Left renal pelvis (tissue), 4 donors: ENCODE measurements around the gene ZNF333. TPM values are rescaled to one million over a fixed set of nuclear protein-coding genes. Genes with fewer than 3 reads are reported as not detected.
"Not testable (repeated sequence)": the region's sequence is repeated elsewhere in the genome, so short reads cannot be mapped to it uniquely, and the experiment has no call there.

Source experiments
- DNase-seq, 4 donors: peaks; one replicate each; pipeline ENCODE4 v3.0.0-alpha.2; 2013; ENCODE audit warnings: low read depth in 4 of 4, low spot score in 3 of 4
- polyA plus RNA-seq, 4 donors: library from polyadenylated mRNA; unstranded; fragments of 120-200 nt; gene quantifications; one replicate each; pipeline ENCODE4 v1.2.1, GENCODE V29; 2013; ENCODE audit not compliant: insufficient read length in 4 of 4

ZNF333 gene
- polyA plus RNA-seq, 4 donors: 14.5 to 27.2 (median 21.8) TPM

DNA sequence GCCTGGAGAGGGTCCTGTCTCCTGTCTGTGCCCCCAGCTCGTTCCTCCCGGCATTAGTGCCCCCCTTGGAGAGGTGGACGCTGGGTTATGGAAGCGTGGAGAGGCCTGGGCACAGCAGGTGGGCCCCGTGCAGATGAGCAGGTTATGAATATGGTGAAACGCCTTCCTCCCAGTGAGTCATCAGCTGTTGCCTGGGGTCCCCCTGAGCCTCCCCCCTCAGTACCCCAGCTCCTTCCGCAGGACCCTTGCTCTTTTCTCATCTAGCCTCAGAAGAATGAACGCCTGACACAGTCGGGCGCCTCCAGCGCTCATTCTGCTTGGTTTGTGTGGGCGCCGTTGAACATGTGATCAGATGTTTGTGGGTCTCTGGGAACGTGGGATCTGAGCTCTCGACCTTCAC lies 76.0 kb downstream of the ZNF333 start:
- not testable (repeated sequence) for DNase-seq

- DNase-seq: no peak
These were observed 77.7 kb downstream of the ZNF333 start for GRCh38 chr19:14767466-14767971.

DNA sequence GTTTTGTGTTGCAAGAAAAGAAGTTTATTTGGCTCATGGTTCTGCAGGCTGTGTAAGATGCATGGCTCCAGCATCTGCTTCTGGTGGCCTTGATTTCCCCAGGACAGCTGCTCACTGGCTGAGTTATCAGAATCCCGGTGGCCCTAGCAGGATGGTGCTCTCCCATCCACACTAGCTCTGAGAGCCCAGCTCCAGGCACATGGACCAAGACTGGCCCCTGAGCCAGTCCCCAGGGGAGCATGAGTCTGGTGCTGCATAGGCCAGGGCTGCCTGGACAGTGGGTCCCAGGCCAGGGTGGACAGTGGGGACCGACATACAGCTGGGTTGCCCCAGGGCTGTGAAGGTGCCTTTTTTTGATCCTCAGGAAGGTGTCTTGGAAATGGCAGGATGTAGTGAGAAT lies 78.2 kb downstream of the ZNF333 start:
- no peak for DNase-seq

DNA sequence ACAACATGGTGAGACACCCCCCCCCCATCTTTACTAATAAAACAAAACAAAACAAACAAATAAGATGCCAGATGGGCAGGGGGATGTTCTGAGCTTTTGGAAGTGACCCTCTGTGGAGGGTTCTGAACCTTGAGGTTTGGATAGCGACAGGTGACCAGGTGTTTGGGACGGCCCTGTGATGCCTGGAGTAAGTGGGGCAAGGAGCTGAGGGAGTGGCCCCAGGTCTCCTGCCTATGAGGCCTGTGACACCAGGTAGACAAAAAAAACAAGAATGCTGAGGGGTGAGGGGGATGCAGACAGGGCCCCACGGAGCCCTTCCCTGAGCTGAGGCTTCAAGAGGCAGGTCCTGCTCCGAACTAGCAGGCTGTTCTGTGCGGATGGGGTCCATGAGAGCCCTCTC lies 79.4 kb downstream of the ZNF333 start:
- DNase-seq: no peak

DNA sequence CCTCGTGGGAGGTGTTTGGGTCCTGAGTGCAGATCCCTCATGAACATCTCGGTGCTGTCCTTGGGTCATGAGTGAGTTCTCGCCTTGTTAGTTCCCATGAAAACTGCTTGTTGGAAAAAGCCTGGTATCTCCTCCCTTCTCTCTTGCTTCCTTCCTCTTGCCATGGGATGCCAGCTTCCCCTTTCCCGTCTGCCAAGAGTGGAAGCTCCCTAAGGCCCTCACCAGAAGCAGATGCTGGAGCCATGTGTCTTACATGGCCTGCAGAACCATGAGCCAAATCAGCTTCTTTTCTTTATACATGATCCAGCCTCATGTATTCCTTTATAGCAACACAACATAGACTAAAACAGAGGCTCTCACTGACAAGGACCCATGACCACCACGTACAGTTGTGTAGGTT lies 80.3 kb downstream of the ZNF333 start:
- no peak for DNase-seq

- DNase-seq: no peak
These were observed 81.3 kb downstream of the ZNF333 start for GRCh38 chr19:14770944-14771839.

- DNase-seq: no peak
These were observed 82.6 kb downstream of the ZNF333 start for GRCh38 chr19:14772467-14772866.

DNA sequence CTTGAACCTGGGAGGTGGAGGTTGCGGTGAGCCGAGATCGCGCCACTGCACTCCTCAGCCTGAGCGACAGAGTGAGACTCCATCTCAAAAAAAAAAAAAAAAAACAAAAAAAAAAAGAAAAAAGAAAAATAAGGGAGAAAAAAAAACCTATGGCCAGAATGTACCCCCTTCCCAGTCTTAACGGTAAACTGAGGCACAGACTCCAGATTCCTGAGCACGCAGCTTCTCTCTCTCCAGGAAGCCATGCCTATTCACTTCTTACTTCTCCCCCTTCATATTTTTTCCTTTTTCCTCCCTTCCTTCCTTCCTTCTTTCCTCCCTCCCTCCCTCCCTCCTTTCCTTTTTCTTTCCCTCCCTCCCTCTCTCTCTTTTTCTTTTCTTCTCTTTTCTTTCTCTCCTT lies 83.1 kb downstream of the ZNF333 start:
- DNase-seq: no peak

GRCh38 chr19:14773722-14774121 lies 83.9 kb downstream of the ZNF333 start:
- DNase-seq: not testable (repeated sequence)

GRCh38 chr19:14774373-14774772 lies 84.5 kb downstream of the ZNF333 start:
- no peak for DNase-seq

GRCh38 chr19:14775326-14775725 lies 85.5 kb downstream of the ZNF333 start:
- DNase-seq: not testable (repeated sequence)

GRCh38 chr19:14775869-14776586 lies 86.2 kb downstream of the ZNF333 start:
- no peak for DNase-seq

GRCh38 chr19:14777645-14778044 lies 87.8 kb downstream of the ZNF333 start:
- DNase-seq: not testable (repeated sequence)

DNA sequence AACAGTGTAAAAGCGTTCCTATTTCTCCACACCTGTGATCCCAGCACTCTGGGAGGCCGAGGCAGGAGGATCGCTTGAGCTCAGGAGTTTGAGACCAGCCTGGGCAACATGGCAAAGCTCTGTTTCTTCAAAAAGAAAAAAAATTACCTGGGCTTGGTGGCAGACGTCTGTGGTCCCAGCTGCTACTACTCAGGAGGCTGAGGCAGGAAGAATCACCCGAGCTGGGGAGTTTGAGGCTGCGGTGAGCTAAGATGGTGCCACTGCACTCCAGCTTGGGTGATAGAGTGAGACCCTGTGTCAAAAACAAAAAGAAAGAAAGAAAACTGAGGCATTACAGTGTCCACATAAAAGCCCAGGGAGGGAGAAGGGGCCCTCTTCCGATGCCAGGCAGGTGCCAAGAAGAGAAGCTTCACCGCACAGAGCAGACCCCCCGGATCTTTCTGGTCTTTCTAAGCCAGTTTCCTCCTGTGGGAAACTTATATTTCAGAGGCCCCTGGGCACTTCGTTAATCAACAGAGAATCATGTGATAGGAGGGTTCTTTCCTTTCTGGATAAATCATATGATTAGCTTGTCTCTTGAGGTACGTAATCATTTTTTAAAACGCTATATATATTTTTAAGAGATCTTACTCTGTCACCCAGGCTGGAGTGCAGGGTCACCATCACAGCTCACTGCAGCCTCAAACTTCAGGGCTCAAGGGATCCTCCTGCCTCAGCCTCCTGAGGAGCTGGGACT lies 88.4 kb downstream of the ZNF333 start, which contains the start of gene ADGRE2:
ADGRE2 (minus strand) TSS at position 451 of the 736 bp plus-strand sequence. CDS start 1,804 bp downstream, outside the sequence.
- DNase-seq: not testable (repeated sequence)

- no peak for DNase-seq
These were observed 89.3 kb downstream of the ZNF333 start for GRCh38 chr19:14779151-14779550.

- DNase-seq: not testable (repeated sequence)
These were observed 90.9 kb downstream of the ZNF333 start for GRCh38 chr19:14780622-14781225.

DNA sequence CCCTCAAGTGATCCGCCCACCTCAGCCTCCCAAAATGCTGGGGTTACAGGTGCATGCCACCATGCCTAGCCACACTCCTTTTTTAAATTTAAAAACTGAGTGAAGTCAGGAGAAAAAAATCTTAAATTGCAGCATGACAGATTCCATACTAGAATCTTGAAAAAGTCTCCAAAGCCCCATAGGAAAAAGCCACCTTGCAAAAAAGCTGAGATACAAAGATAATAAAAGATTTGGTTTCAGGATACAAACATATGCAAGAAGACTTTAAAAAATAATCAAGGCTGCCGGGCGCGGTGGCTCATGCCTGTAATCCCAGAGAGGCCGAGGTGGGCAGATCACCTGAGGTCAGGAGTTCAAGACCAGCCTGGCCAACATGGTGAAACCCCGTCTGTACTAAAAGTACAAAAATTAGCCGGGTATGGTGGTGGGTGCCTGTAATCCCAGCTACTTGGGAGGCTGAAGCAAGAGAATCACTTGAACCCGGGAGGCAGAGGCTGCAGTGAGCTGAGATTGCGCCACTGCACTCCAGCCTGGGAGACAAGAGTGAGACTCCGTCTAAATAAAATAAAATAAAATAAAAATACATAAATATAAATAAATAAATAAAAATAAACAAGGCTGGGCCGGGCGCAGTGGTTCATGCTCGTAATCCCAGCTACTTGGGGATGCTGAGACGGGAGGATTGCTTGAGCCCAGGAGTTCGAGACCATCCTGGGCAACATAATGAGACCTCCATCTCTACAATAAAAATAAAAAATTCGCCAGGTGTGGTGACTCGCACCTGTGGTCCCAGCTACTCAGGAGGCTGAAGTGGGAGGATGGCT lies 92.1 kb downstream of the ZNF333 start:
- DNase-seq: not testable (repeated sequence)

GRCh38 chr19:14782626-14783409 lies 93.0 kb downstream of the ZNF333 start:
- no peak for DNase-seq
